GM18526 (cell line): Measurements from ENCODE around the gene CYYR1.

Source experiments
- POLR2A ChIP-seq: IDR thresholded peaks from 3 replicates; pipeline ENCODE4 v1.6.1; 2011; ENCODE audit not compliant: insufficient read length; ENCODE audit errors: extremely low read depth

Gene CYYR1

DNA sequence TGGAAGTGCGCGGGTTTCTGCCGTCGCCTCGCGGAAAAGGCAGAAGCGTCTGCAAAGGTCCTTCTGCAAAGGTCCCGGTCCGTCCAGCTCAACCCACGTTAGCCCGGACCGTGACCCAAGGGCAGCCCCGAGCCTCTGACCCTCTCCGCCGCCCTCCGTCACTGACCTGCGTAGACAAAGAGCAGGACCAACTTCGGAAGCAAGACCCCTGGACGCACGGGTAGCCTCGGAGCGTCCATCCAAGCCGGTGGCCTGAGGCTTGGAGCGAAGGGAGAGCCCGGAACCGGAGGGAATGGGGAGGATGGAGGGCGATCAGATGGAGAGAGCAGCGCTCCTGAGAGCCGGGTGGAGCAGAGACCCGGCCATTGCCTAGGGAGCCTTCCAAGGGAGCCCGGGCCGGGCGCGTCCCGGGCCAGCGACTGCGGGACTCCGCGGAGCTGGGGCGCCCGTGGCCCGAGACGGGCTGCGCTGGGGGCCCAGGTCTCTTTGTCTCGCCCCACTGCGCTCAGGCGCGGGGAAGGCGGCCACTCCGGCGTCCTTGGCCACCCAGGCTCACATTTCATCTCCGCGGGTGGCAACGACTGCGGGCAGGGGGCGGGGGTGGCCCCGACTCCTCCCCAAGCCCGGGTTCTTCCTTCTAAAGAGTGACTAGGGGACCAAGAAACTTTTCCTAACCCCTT lies at the start of gene CYYR1:
Gene CYYR1 (minus strand): TSS at position 585 of the 680 bp plus-strand sequence. CDS start 346 bp downstream, at position 239.
- no peak for TF ChIP-seq POLR2A

DNA sequence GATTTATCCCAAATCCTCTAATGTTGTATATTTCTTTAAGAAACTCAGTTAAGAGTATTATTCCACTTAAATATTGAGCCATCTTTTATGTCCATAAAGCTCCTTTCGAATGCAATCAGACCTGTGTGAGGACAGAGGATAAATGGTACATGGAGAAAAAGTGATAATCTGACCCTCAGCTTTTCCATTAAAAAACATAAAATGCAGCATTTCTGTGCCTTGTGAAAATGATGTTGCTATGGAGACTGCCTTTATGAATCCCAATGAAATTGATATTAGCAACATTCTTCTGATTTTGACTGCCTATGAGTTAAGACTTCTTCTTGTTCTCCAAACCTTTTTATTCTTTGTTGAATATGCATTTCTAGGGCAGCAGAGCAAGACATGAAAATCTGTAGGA lies 44.1 kb upstream of the CYYR1 start:
- no peak for TF ChIP-seq POLR2A

DNA sequence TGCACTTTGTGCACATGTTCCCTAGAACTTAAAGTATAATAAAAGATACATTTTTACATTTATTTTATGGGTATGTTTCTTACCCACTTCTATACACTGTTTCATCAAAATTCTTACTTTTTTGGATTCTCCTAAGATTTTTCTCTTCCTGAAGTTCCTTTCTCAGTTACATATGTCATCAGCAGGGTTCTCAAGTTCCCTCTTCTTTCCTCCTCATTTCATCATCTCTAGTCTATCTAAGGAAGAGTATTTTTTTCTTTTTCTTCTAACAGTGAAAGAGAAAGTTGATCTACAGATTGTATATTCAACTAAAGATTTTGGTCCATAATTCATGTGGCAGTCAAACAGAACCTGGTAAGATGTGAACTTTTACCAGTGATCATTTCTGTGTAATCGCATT lies 41.2 kb upstream of the CYYR1 start:
- no peak for TF ChIP-seq POLR2A

DNA sequence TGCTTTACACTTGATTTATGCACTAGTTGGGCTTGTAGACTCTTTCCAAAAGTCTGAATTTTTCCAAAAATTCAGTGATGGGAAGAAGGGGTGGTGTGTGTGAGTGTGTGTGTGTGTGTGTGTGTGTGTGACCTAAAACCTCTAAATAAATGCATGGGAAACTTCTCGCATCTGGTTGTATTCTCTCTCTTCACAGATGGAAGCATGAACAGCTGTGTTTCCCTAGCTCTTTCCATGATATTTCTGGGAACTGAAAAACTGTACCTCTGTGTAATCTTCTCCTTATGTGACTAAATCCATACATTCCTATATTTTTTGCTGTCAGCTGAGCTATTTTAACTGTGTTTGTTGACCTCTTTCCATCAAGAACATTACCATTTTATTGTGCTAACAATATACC lies 26.2 kb upstream of the CYYR1 start:
- TF ChIP-seq POLR2A = no peak

DNA sequence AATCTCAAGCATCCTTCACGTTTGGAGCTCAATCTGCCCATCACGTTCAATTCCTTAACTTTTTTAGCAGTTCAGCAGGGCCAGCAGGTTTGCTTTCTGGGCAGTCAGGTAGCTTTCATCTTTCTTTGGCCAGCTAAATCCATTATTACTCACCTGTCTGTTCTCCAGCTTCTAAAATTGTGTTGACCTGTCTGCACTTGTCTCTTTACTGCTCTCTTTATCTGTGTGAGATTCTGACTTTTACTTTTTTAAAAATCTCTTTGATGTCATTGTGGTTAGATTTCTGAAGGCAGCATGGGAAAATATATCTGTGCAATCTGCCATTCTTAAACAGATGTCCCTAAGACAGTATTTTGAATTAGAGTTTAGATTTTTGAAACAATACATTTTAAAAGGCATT lies 24.9 kb upstream of the CYYR1 start:
- TF ChIP-seq POLR2A = no peak

DNA sequence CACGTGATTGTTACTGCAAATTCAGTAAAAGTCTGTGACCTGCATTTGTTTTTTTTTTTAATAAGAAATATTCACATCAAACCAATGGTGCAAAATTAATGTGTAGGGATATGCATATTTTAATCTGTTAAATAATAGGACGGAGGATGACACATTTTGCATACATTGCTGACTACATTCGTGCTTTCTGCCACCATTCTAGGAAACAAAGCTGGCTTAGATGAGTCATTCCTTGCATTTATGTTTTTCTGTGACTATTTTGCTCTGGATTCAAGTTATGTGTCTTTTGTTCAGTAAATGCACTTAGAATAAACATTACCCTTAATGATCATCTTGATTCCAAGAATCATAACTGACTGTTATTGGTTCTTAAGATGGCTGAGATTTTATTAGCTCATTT lies 23.9 kb upstream of the CYYR1 start:
- no peak for TF ChIP-seq POLR2A

DNA sequence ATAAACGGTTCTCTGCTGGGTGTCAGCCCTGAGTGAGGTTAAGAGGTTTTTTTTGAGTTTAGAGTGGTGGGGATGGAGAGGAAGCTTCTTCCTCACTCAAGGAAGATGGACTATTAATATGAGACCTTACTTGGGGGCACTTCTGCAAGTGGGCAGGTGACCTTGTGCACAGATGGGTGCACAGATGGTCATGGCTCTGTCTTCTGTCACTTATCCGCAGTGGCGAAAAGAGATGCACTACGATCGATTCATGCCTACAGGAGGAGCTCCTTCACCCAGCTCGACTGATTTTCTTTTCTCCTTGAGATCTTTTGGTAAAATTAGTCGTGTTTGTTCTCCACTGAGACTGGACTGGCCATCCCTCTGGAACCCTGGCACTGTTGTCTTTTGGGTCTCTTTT lies 22.9 kb upstream of the CYYR1 start:
- TF ChIP-seq POLR2A = no peak

DNA sequence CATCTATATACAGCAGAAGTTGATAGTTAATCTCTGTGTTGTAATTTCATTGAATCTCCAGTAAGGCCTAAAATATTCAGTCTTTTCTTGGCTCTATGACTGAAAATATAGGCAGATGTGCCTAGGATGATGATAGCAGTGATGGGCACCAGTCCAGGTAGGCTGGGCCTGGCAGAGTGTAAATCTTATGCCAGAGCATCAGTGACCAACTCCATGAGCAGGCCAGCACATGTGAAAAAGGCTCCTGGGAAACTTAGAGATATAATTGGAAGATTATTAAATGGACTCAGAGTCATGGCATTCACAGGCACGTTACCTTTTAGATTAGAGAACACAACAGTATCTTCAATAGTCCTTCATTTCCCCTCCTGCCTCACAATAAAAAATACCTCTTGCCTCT lies 20.7 kb upstream of the CYYR1 start:
- no peak for TF ChIP-seq POLR2A

DNA sequence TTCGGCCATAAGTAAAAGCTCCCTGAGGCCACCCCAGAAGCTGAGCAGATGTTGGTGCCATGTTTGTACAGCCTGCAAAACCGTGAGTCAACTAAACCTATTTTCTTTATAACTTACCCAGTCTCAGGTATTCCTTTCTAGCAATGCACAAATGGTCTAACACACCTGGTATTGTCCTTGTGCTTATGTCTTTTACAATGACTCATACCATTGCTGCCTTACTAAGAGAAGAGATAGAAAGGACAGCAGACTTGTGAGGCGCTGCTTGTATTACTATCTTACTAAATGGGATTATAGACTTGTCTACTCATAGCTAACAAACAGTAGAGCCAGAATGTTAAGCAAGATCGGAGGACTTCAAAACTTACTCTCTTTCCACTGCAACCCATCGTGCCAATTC lies 18.5 kb upstream of the CYYR1 start:
- no peak for TF ChIP-seq POLR2A

DNA sequence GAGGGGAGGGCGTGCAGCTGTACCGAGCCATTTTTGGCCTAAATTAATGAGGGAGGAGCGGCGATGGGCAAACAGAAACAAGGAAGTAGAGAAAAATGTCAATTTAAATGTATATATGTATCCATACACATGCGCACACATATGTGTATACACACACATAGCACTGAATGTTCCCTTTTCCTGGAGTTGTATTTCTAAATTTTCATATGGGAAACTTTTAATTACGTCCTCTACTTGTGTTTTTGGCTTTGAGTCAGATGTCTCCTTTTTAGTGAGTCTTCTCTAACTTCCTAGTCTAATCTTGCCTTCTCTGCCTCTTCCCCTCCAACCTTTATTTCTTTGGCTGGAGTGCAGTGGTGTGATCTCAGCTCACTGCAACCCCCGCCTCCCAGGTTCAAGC lies 15.4 kb upstream of the CYYR1 start:
- TF ChIP-seq POLR2A = no peak

DNA sequence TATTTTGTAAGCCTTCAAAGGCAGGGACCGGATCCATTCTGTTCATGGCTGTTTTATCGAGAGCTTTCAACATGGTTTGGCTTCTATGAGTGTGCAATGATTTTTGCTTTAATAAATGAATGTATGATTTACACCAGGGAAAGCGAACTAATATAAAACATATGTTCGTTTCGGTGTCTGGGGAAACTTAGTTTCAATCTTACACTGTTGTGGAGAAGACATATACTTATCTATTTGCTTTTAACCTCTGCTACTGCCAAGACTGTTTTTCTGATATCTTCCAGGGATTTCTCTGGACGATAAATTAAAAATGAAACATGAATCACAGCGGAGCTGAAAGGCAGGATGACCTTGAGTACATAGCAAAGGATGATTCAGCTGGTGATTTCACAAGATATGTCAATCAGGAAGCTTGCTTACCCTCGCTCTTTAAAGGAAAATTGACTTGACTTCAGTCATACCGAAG lies 14.7 kb upstream of the CYYR1 start:
- no peak for TF ChIP-seq POLR2A

DNA sequence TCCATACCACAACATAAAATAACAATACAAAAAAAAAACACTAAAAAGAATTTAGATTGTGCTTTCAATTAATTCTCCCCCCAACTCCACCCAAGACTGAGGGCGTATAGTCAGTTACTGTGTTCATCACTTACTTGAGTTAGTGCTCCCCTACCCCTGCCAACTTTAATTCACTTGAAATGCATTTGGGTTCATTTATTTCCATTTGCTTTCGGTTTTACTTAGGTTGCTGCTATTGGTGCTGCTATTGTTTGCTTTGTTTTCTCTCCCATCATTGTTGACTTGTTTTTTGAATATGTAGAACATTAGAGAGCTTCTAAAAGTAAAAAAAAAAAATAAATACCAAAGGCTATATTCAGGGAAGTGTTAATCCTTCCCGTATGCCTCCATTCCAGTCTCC lies 10.7 kb upstream of the CYYR1 start:
- TF ChIP-seq POLR2A = no peak

DNA sequence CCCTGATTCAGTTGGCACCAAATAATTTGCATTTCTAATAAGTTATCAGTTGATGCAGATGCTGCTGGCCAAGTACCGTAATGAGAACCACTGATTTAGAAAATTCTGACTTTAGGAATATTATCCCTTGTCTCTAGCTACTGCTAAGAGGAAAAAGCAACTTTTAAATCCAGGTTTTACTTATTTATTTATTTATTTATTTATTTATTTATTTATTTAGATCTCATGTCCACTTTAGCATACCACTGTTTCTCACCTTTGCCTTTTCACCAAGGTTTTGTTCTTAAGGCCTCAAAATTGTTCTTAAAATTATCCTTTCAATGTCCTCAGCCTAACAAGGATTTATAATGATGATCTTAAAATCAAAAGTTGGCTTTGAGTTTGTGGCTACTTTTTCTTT lies 8.7 kb upstream of the CYYR1 start:
- TF ChIP-seq POLR2A = no peak

DNA sequence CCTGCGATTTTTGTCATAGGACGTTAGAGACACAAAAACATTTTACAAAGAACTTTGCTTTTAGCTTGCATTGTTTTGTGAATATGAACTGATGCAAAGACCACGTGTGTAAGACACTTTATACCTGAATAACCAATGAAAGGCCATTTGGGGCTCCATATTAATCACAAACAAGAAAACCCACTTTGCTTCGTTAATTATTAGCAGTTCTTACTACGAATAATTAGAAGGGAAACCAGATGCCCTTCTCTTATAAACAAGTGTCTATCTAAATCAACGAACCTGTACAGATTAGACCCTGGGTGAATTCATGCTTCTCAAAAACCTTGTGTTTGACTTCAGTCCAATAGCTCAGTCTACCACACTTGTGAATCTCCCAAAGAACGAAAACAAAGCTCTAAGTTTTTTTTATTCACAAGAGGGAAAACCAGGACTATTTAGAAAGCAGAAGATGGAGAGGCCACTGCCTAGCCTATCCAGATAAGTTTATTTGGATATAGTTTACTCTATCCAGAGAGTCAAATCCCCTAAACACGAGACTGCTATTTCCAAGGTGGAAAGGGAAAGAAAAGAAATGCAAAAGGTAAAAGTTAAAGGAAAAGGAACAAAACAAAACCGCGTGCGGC lies 897 bp downstream of the CYYR1 start:
- TF ChIP-seq POLR2A = no peak

DNA sequence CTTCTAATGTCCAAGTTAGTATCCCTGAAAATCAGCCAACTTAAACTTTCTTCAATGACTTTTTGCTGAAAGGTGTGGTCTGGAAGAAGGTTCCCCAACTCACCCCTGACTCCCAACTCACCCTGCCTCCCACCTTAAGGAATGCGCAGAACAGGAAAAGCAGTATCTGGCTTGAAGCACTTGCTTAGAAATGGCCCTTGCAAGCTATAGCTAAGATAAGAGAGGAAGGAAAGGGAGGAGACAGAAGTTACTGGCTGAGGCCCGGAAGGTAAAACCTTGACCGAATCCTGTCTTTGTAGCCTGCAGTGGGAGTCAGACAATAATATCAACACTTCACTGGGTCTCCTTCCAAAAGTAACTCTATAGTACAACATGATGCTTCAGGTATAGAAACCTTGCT lies 2.9 kb downstream of the CYYR1 start:
- no peak for TF ChIP-seq POLR2A

DNA sequence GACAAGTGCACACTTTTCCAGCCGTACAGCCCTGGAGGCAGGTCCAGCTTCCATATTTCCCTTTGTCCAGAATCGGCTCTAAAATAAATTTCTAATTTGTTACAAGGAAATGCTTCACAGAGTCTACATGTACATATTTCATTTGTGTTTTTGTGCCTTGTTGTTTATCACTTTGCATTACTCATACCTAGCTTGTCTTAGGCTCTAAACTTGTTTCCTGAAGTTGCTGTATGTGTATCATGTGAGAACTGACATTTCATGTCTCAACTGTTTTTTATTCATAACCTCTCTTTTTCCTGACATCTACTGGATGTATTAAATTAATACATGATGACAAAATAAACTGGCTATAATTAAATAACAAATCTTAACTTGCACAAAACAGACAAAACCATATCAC lies 7.5 kb downstream of the CYYR1 start:
- no peak for TF ChIP-seq POLR2A

DNA sequence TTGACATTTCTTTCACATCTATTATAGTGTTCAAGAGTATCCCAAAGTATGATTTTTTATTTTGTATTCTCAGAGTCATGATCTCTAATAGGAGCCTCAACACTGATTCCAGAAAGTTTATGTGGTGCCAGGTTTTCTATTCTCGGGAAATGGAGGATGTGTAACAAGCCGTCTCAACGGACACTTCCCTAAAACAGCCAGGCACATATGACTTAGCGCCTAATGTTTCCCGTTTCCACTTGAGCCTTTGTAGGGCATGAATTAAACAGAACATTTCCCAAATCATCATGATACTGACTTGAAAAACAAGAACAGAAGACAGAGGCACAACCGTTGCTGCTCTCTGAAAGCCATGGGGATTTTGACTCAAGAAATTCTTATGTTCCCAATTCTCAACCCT lies 8.0 kb downstream of the CYYR1 start:
- no peak for TF ChIP-seq POLR2A
